K562 (cell line): ENCODE measurements around the gene ENDOD1. TPM values are rescaled to one million over a fixed set of nuclear protein-coding genes. Genes with fewer than 3 reads are reported as not detected.
"Not testable (repeated sequence)": the region's sequence is repeated elsewhere in the genome, so short reads cannot be mapped to it uniquely, and the experiment has no call there.

Source experiments
- ATAC-seq: fragments of 200-7000 bp; cut with Tn5 transposase; 3 replicates; pipeline ENCODE4 v1.9.1; 2020; ENCODE audit warnings: moderate library complexity
- BruUV-seq: library from RNA; stranded (reverse); fragments of 400-500 nt; replicated peaks from 2 replicates; lab custom pipeline; 2021; lab: Mats Ljungman, UMichigan
- CTCF ChIA-PET: fragments of 300-600 bp; formaldehyde crosslinking; extraction: SDS; loops from one replicate; lab custom pipeline; 2021; ENCODE audit warnings: low intra/inter-chr PET ratio; lab: Yijun Ruan, JAX
- POLR2A ChIA-PET: fragments of 300-600, 350-650 bp; sonication (Branson Sonifier 250); formaldehyde crosslinking; extraction: SDS; loops from one replicate; lab custom pipeline; 2021; ENCODE audit warnings: antibody characterized with exemption, inconsistent platforms; lab: Yijun Ruan, JAX
- DNase-seq, 4 experiments: peaks; one replicate each; pipeline versions ENCODE4 v3.0.0 to v3.0.0-alpha.2; 2011 to 2018; ENCODE audit warnings: low spot score in 3 of 4, mixed read lengths in 3 of 4; ENCODE audit errors: extremely low read depth in 1 of 4
- FAIRE-seq: peaks from 2 replicates; lab custom pipeline; 2011; peaks lifted over from hg19 to GRCh38; lab: Jason Lieb, UNC
- H2AFZ ChIP-seq: 2 replicates; pipeline ENCODE4 v1.6.0; 2011; ENCODE audit warnings: low read depth, low read length, control low read depth, inconsistent platforms
- H3K27ac ChIP-seq: fragments of 200-600 bp; 3 replicates; pipeline ENCODE4 v1.8.0; 2011; ENCODE audit warnings: low read depth, mild to moderate bottlenecking, control low read depth, inconsistent platforms, low read length, moderate library complexity, mixed read lengths; ENCODE audit errors: extremely low read depth
- H3K27me3 ChIP-seq, 2 experiments: fragments of 300-600 bp in 1 of 2; 2 replicates in 1 of 2; 3 replicates in 1 of 2; pipeline versions ENCODE4 v1.6.0 to v1.8.0; 2011; ENCODE audit warnings: inconsistent platforms in 2 of 2, low read length in 2 of 2, mild to moderate bottlenecking in 1 of 2, mixed read lengths in 1 of 2, moderate library complexity in 1 of 2; ENCODE audit not compliant: control insufficient read depth in 2 of 2, insufficient read depth in 2 of 2
- H3K36me3 ChIP-seq: fragments of 300-600 bp; 3 replicates; pipeline ENCODE4 v1.8.0; 2011; ENCODE audit warnings: mild to moderate bottlenecking, low read length, inconsistent platforms; ENCODE audit not compliant: control insufficient read depth, insufficient read depth
- H3K4me1 ChIP-seq, 2 experiments: fragments of 200-600 bp in 1 of 2; replicated peaks in 1 of 2; 2 replicates in 1 of 2; 3 replicates in 1 of 2; pipeline versions ENCODE4 v1.5.1 to v1.8.0; 2011; ENCODE audit warnings: inconsistent platforms in 2 of 2, low read length in 2 of 2, mild to moderate bottlenecking in 1 of 2, mixed read lengths in 1 of 2, moderate library complexity in 1 of 2; ENCODE audit not compliant: control insufficient read depth in 2 of 2, insufficient read depth in 2 of 2
- H3K4me2 ChIP-seq: 2 replicates; pipeline ENCODE4 v1.6.1; 2011; ENCODE audit warnings: low read length, control low read depth, inconsistent platforms, mixed read lengths; ENCODE audit not compliant: insufficient read depth
- H3K4me3 ChIP-seq: fragments of 200-600 bp; sonication (generic), shearing (Covaris generic); 2 replicates; pipeline ENCODE4 v1.5.1; 2016; ENCODE audit warnings: control low read depth, inconsistent platforms
- H3K79me2 ChIP-seq: fragments of 200-600 bp; 3 replicates; pipeline ENCODE4 v1.8.0; 2011; ENCODE audit warnings: low read length, inconsistent platforms; ENCODE audit not compliant: control insufficient read depth, insufficient read depth
- H3K9ac ChIP-seq, 2 experiments: 2 replicates each; pipeline versions ENCODE4 v1.6.0 to v1.6.1; 2011; ENCODE audit warnings: low read depth in 2 of 2, low read length in 2 of 2, control low read depth in 1 of 2, inconsistent platforms in 1 of 2, mild to moderate bottlenecking in 1 of 2, mixed read lengths in 1 of 2; ENCODE audit not compliant: insufficient read depth in 1 of 2
- H3K9me1 ChIP-seq: one replicate; pipeline ENCODE4 v1.6.0; 2011; ENCODE audit warnings: inconsistent platforms, mild to moderate bottlenecking, low read length, moderate library complexity; ENCODE audit not compliant: control insufficient read depth, insufficient read depth
- H3K9me3 ChIP-seq: replicated peaks from 2 replicates; pipeline ENCODE4 v1.5.1; 2011; ENCODE audit warnings: low read depth, low read length, inconsistent platforms; ENCODE audit not compliant: control insufficient read depth, insufficient read depth
- H4K20me1 ChIP-seq: replicated peaks from 2 replicates; pipeline ENCODE4 v1.6.1; 2011; ENCODE audit warnings: low read length, inconsistent platforms, mixed read lengths; ENCODE audit not compliant: control insufficient read depth, insufficient read depth
- ARID3B ChIP-seq: fragments of 250-450 bp; sonication (Bioruptor Pico); IDR thresholded peaks from 2 replicates; pipeline ENCODE4 v1.4.0; 2020; ENCODE audit warnings: borderline replicate concordance
- BCOR ChIP-seq: fragments of 450-650 bp; IDR thresholded peaks from 2 replicates; pipeline ENCODE4 v1.6.1; 2016
- CREB3 ChIP-seq: fragments of 450-650 bp; conservative IDR thresholded peaks from 2 replicates; pipeline ENCODE4 v1.6.1; 2016; ENCODE audit warnings: missing genetic modification characterization, low read depth, mild to moderate bottlenecking, missing compliant biosample characterization, moderate library complexity
- FOS ChIP-seq: IDR thresholded peaks from 3 replicates; pipeline ENCODE4 v1.6.1; 2011; ENCODE audit not compliant: insufficient read length; ENCODE audit errors: extremely low read depth
- HDAC6 ChIP-seq: IDR thresholded peaks from 2 replicates; pipeline ENCODE4 v1.6.1; 2012; ENCODE audit warnings: low read depth, mild to moderate bottlenecking, control low read depth, inconsistent platforms, low read length, moderate library complexity
- KDM1A ChIP-seq, 2 experiments: fragments of 450-650 bp; IDR thresholded peaks; 2 replicates each; pipeline ENCODE4 v1.6.1; 2016; ENCODE audit warnings: mild to moderate bottlenecking in 2 of 2
- KLF10 ChIP-seq: fragments of 250-450 bp; sonication (Bioruptor Pico); IDR thresholded peaks from 2 replicates; pipeline ENCODE4 v1.6.1; 2021; ENCODE audit warnings: matching md5 sums
- ZBTB43 ChIP-seq: sonication (generic); formaldehyde crosslinking; IDR thresholded peaks from 2 replicates; pipeline ENCODE4 v1.8.0; 2023; ENCODE audit warnings: mild to moderate bottlenecking, missing genetic modification reagents
- ZNF146 ChIP-seq: IDR thresholded peaks from one replicate; pipeline ENCODE4 v1.6.1; 2018; ENCODE audit warnings: missing compliant biosample characterization; ENCODE audit not compliant: unreplicated experiment
- ZNF717 ChIP-seq: fragments of 250-450 bp; sonication (Bioruptor Pico); IDR thresholded peaks from 2 replicates; pipeline ENCODE4 v1.5.0; 2021
- WGBS: fragments of 100-300 bp; shearing (Covaris generic); methylation state at CpG from one replicate; pipeline ENCODE4 v1.1.6; 2016; ENCODE audit warnings: low coverage, mixed read lengths; ENCODE audit not compliant: insufficient coverage; ENCODE audit errors: missing lambda C conversion rate; 5-methylcytosine and 5-hydroxymethylcytosine counted together
- in situ Hi-C: fragments of 300-500 bp; cut with MboI; formaldehyde crosslinking; loops from 4 replicates; pipeline ENCODE4 v1.15.0; 2018; ENCODE audit warnings: inconsistent platforms, mixed read lengths
- intact Hi-C: fragments of 100-400 bp; cut with micrococcal nuclease; formaldehyde crosslinking; loops from 2 replicates; pipeline ENCODE4 v1.14.2; 2022
- polyA plus RNA-seq, 8 experiments: library from polyadenylated mRNA; depleted of rRNA in 4 of 8; stranded (reverse) in 5 of 8; unstranded in 3 of 8; fragments of >200 nt; fragmentation: Nextera tagmentation in 2 of 8; fragmentation: Illumina TruSeq in 1 of 8; extraction: Ambion mirVana in 2 of 8; extraction: Trizol in 1 of 8; gene quantifications; 2 replicates each; pipeline versions ENCODE4 v1.2.1 to v1.2.3, GENCODE V29; 2011 to 2014; ENCODE audit warnings: inconsistent platforms in 1 of 8, missing spikeins in 1 of 8
- total RNA-seq, 7 experiments: library from RNA; depleted of rRNA in 6 of 7; stranded (reverse); fragments of >200 nt in 6 of 7; fragmentation: Illumina TruSeq in 2 of 7; extraction: Trizol in 2 of 7; gene quantifications; 2 replicates each; pipeline versions ENCODE4 v1.2.1 to v1.2.3, GENCODE V29; 2011 to 2021; ENCODE audit warnings: low replicate concordance in 1 of 7

Gene ENDOD1
- total and polyA plus RNA-seq, 9 of the 15 experiments (the other 6 are each of a cell fraction or from before 2014, with no cell fraction given): 4.2 to 11.8 (median 9.3) TPM

GRCh38 chr11:95136747-95137146 lies 47.1 kb downstream of the ENDOD1 start:
- H3K9me1 ChIP-seq, H3K9me3 ChIP-seq, DNase-seq, H3K9ac ChIP-seq, H3K36me3 ChIP-seq, BruUV-seq, intact Hi-C loops, POLR2A ChIA-PET, H2AFZ ChIP-seq, H4K20me1 ChIP-seq, H3K27ac ChIP-seq, in situ Hi-C loops, H3K79me2 ChIP-seq, H3K4me3 ChIP-seq, H3K27me3 ChIP-seq, ATAC-seq, H3K4me2 ChIP-seq, FAIRE-seq: not testable (repeated sequence)
- TF ChIP-seq ZNF146 (peak; percentile 87), KDM1A (IDR thresholded peaks at IDR 0.05) (peak in 1 of 2 experiments; percentile 58; a peak in 2 of 4 replicates), BCOR (peak; percentile 50; the same call in 1 of the 2 replicates)
- H3K4me1 ChIP-seq: peaks cover 0 to 16% of the 10 kb centered on the region in 2 experiments; a peak in 2 of 5 replicates
- 67% methylated on average over 4 of the region's 4 CpGs for WGBS
- CTCF ChIA-PET: interaction anchor here (2.5 kb wide), 1 partner anchor 68 kb away, joined by 16 read pairs; no protein-coding TSS in a partner anchor

- ATAC-seq (no peak), DNase-seq (no peak)
- BruUV-seq: no TSS peak
- no peak for TF ChIP-seq ZNF717 (CRISPR knock-in tag)
- TF ChIP-seq ZBTB43 (CRISPR knock-in tag): no peak
- TF ChIP-seq KLF10 (CRISPR knock-in tag): no peak
- TF ChIP-seq FOS: no peak
- no peak for TF ChIP-seq HDAC6
- TF ChIP-seq ARID3B (CRISPR knock-in tag): no peak
- TF ChIP-seq CREB3 (tag): no peak
Measured at GRCh38 chr11:95137299-95137698, 47.7 kb downstream of the ENDOD1 start.

More at GRCh38 chr11:95137299-95137698, 47.7 kb downstream of the ENDOD1 start:
- H4K20me1 ChIP-seq: no peaks in the 10 kb centered on the region
- intact Hi-C loops (no loop called here), in situ Hi-C loops (no loop called here)
- no peak overlapping the region for H2AFZ ChIP-seq
- FAIRE-seq: no peak
- H3K4me2 ChIP-seq: no peak overlapping the region
- no peaks in the 10 kb centered on the region for H3K79me2 ChIP-seq
- no peaks in the 10 kb centered on the region for H3K36me3 ChIP-seq
- ChIA-PET POLR2A (no interaction called here), CTCF (interaction anchor here (2.5 kb wide), 1 partner anchor 68 kb away, joined by 16 read pairs; no protein-coding TSS in a partner anchor)
- H3K9me3 ChIP-seq: no peaks in the 10 kb centered on the region
- H3K9me1 ChIP-seq: no peaks in the 10 kb centered on the region
- no peaks in the 10 kb centered on the region; a peak in 1 of 5 replicates for H3K27me3 ChIP-seq
- H3K4me1 ChIP-seq: peaks cover 0 to 19% of the 10 kb centered on the region in 2 experiments; a peak in 3 of 5 replicates
- no peak overlapping the region for H3K9ac ChIP-seq
- H3K4me3 ChIP-seq: no peak overlapping the region
- no peak overlapping the region for H3K27ac ChIP-seq
